ENCODE data around the gene HTT. TPM values are rescaled to one million over a fixed set of nuclear protein-coding genes. Genes with fewer than 3 reads are reported as not detected.

HTT gene
- polyA plus RNA-seq, 1 donor from 2014 or later, result 11.5 TPM

DNA sequence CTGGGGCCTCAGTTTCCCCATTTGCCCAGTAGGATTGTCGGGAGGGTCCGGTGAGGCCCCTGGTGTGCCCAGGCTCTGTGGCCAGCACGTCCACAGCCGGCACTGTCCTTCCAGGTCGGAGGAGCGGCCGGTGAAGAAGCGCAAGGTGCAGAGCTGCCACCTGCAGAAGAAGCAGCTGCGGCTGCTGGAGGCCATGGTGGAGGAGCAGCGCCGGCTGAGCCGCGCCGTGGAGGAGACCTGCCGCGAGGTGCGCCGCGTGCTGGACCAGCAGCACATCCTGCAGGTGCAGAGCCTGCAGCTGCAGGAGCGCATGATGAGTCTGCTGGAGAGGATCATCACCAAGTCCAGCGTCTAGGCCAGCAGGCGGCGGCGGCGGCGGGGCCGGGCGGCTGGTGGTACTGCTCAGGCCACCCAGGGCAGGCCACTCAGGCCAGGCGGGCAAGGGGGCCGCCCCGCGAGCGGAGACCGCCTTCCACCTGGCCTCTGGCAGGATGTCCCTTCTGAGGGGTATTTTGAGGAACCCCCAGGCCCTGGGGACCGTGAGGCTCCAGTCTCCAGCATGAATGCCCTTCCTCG, 181.2 kb downstream of the HTT start:
- Histone ChIP-seq H4K20me1 (ENCODE audit: insufficient read depth) (no peaks in the 10 kb centered on the region), H3F3A (ENCODE audit: insufficient read depth, low read length, poor library complexity, severe bottlenecking) (no peaks in the 10 kb centered on the region), H3K9me3 (ENCODE audit: low read length) (no peaks in the 10 kb centered on the region), H3K9ac (ENCODE audit: low read length) (no peak overlapping the region), H3K4me3 (ENCODE audit: low read length) (no peak overlapping the region), H3K27ac (ENCODE audit: low read length) (no peak overlapping the region), H2AFZ (ENCODE audit: low read depth, low read length) (no peak overlapping the region), H3K36me3 (ENCODE audit: insufficient read depth, low read length) (no peaks in the 10 kb centered on the region), H3K9me2 (ENCODE audit: insufficient read depth, low read length) (no peaks in the 10 kb centered on the region), H3K4me2 (ENCODE audit: low read length) (no peak overlapping the region), H3K27me3 (ENCODE audit: insufficient read depth, low read depth, low read length) (no peaks in the 10 kb centered on the region), H3K79me2 (replicated peaks; ENCODE audit: insufficient read depth, low read length) (no peaks in the 10 kb centered on the region)
- TF ChIP-seq EZH2 (IDR thresholded peaks at IDR 0.05; ENCODE audit: borderline replicate concordance, insufficient read depth, low read length, poor library complexity, severe bottlenecking), result no peak
- TF ChIP-seq REST (IDR thresholded peaks at IDR 0.05; ENCODE audit: borderline replicate concordance), result no peak
- no peak for TF ChIP-seq RAD21 (conservative IDR thresholded peaks at IDR 0.05)
- no peak for TF ChIP-seq MXI1 (conservative IDR thresholded peaks at IDR 0.05; ENCODE audit: poor library complexity, severe bottlenecking)
- TF ChIP-seq TAF1 (IDR thresholded peaks at IDR 0.05; ENCODE audit: low read depth), result no peak
- TF ChIP-seq CTCF (IDR thresholded peaks at IDR 0.05; ENCODE audit: poor library complexity, severe bottlenecking), result no peak
- TF ChIP-seq EP300 (conservative IDR thresholded peaks at IDR 0.05; ENCODE audit: poor library complexity, severe bottlenecking), result no peak
- TF ChIP-seq SMC3 (conservative IDR thresholded peaks at IDR 0.05; ENCODE audit: poor library complexity), result no peak
- no peak for TF ChIP-seq POLR2AphosphoS5 (IDR thresholded peaks at IDR 0.05)

- no peak overlapping the region for H3K27ac ChIP-seq (ENCODE audit: low read length)
- TF ChIP-seq POLR2AphosphoS5 (IDR thresholded peaks at IDR 0.05) (no peak), CTCF (IDR thresholded peaks at IDR 0.05; ENCODE audit: poor library complexity, severe bottlenecking) (no peak), TAF1 (IDR thresholded peaks at IDR 0.05; ENCODE audit: low read depth) (no peak), EZH2 (IDR thresholded peaks at IDR 0.05; ENCODE audit: borderline replicate concordance, insufficient read depth, low read length, poor library complexity, severe bottlenecking) (no peak), SMC3 (conservative IDR thresholded peaks at IDR 0.05; ENCODE audit: poor library complexity) (no peak), REST (IDR thresholded peaks at IDR 0.05; ENCODE audit: borderline replicate concordance) (no peak), MXI1 (conservative IDR thresholded peaks at IDR 0.05; ENCODE audit: poor library complexity, severe bottlenecking) (no peak), EP300 (conservative IDR thresholded peaks at IDR 0.05; ENCODE audit: poor library complexity, severe bottlenecking) (no peak), RAD21 (conservative IDR thresholded peaks at IDR 0.05) (no peak)
- H4K20me1 ChIP-seq (ENCODE audit: insufficient read depth), result no peaks in the 10 kb centered on the region
Observed at GRCh38 chr4:3256230-3257102, 182.0 kb downstream of the HTT start.

More at GRCh38 chr4:3256230-3257102, 182.0 kb downstream of the HTT start:
- Histone ChIP-seq H3F3A (ENCODE audit: insufficient read depth, low read length, poor library complexity, severe bottlenecking) (no peaks in the 10 kb centered on the region), H3K27me3 (ENCODE audit: insufficient read depth, low read depth, low read length) (no peaks in the 10 kb centered on the region), H3K79me2 (replicated peaks; ENCODE audit: insufficient read depth, low read length) (no peaks in the 10 kb centered on the region), H2AFZ (ENCODE audit: low read depth, low read length) (no peak overlapping the region), H3K9ac (ENCODE audit: low read length) (no peak overlapping the region), H3K9me2 (ENCODE audit: insufficient read depth, low read length) (no peaks in the 10 kb centered on the region), H3K36me3 (ENCODE audit: insufficient read depth, low read length) (no peaks in the 10 kb centered on the region), H3K4me2 (ENCODE audit: low read length) (no peak overlapping the region), H3K4me3 (ENCODE audit: low read length) (no peak overlapping the region), H3K9me3 (ENCODE audit: low read length) (no peaks in the 10 kb centered on the region)
